Measurements from ENCODE around the gene MTHFD1L. TPM values are rescaled to one million over a fixed set of nuclear protein-coding genes. Genes with fewer than 3 reads are reported as not detected.

Gene MTHFD1L
- total RNA-seq, 1 donor from 2014 or later = 66.0 TPM

DNA sequence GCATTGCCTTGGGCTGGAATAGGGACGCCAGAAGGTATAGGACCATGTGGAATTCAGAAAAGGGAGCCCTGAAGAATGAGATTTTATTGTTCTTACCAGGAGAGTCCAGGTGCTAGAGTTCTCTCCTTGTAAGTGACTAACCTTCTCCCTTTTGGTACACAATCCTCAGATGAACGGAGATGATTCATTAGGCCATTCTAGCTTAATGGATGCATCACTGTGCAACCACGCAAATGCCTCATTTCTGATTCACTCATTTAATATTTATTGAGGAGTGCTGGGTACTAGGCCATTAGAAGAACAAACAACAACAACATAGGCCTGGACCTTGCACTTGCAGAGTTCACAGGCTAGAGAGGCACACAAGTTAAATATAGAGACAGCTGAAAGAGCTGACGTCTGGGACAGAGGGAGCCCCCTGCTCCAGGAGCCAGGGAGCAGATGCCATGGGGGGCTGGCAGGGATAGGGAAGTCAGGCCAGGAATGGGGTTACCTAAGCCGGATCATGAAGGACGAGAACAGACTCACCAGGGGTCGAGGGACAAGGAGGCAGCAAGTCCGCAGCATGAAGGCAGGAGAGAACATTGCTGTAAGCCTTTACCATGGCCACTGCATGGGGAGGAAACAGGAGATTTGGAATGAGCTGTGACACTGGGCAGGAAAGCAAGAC is 194.7 kb downstream of the MTHFD1L start:
- no peaks in the 10 kb centered on the region for H3K27me3 Mint-ChIP-seq (ENCODE audit: unreplicated experiment)
- no peak for DNase-seq (ENCODE audit: low spot score)
- no peak overlapping the region for H3K27ac Mint-ChIP-seq (ENCODE audit: unreplicated experiment)
- no peak for TF ChIP-seq CTCF (IDR thresholded peaks at IDR 0.05; ENCODE audit: unreplicated experiment)
- peaks cover 7% of the 10 kb centered on the region for H3K36me3 Mint-ChIP-seq (ENCODE audit: low read depth, unreplicated experiment)
- peaks cover 3% of the 10 kb centered on the region for H3K4me1 Mint-ChIP-seq (ENCODE audit: unreplicated experiment)
- no peak overlapping the region for H3K4me3 Mint-ChIP-seq (ENCODE audit: unreplicated experiment)
- H3K9me3 Mint-ChIP-seq (ENCODE audit: unreplicated experiment) = no peaks in the 10 kb centered on the region

- peaks cover 7% of the 10 kb centered on the region for H3K36me3 Mint-ChIP-seq (ENCODE audit: low read depth, unreplicated experiment)
- peaks cover 5% of the 10 kb centered on the region for H3K4me1 Mint-ChIP-seq (ENCODE audit: unreplicated experiment)
- TF ChIP-seq CTCF (IDR thresholded peaks at IDR 0.05; ENCODE audit: unreplicated experiment) = no peak
- H3K4me3 Mint-ChIP-seq (ENCODE audit: unreplicated experiment) = no peak overlapping the region
- no peak for DNase-seq (ENCODE audit: low spot score)
- H3K9me3 Mint-ChIP-seq (ENCODE audit: unreplicated experiment) = no peaks in the 10 kb centered on the region
- no peaks in the 10 kb centered on the region for H3K27me3 Mint-ChIP-seq (ENCODE audit: unreplicated experiment)
- no peak overlapping the region for H3K27ac Mint-ChIP-seq (ENCODE audit: unreplicated experiment)
Observed at GRCh38 chr6:151060766-151061531, 195.4 kb downstream of the MTHFD1L start.

DNA sequence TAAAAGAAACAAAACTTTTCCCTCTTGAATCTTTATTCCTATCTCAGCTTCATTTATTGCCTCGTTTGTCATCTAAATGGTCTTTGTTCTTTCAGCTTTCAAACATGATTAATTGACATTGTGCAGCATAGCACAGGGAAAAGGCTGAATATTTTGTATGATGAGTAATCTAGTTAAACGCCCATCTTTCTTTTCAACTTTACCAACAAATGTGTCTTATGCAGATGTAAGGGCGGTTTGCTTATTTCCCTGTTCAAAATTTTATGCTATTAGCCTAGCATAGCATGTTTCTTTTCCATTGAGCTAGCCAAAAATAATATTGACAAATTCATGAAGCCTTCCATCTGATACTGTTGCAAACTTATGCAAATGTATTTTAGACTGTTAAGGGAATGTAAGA is 197.8 kb downstream of the MTHFD1L start:
- Mint-ChIP-seq H3K9me3 (ENCODE audit: unreplicated experiment) (no peaks in the 10 kb centered on the region), H3K27ac (ENCODE audit: unreplicated experiment) (no peak overlapping the region), H3K36me3 (ENCODE audit: low read depth, unreplicated experiment) (peaks cover 7% of the 10 kb centered on the region), H3K4me3 (ENCODE audit: unreplicated experiment) (no peak overlapping the region), H3K4me1 (ENCODE audit: unreplicated experiment) (peaks cover 9% of the 10 kb centered on the region), H3K27me3 (ENCODE audit: unreplicated experiment) (no peaks in the 10 kb centered on the region)
- DNase-seq (ENCODE audit: low spot score) = no peak
- no peak for TF ChIP-seq CTCF (IDR thresholded peaks at IDR 0.05; ENCODE audit: unreplicated experiment)

GRCh38 chr6:151063842-151064647 is 198.5 kb downstream of the MTHFD1L start:
- Mint-ChIP-seq H3K27ac (ENCODE audit: unreplicated experiment) (no peak overlapping the region), H3K9me3 (ENCODE audit: unreplicated experiment) (no peaks in the 10 kb centered on the region), H3K4me1 (ENCODE audit: unreplicated experiment) (peaks cover 9% of the 10 kb centered on the region), H3K36me3 (ENCODE audit: low read depth, unreplicated experiment) (peaks cover 7% of the 10 kb centered on the region), H3K27me3 (ENCODE audit: unreplicated experiment) (no peaks in the 10 kb centered on the region), H3K4me3 (ENCODE audit: unreplicated experiment) (no peak overlapping the region)
- no peak for TF ChIP-seq CTCF (IDR thresholded peaks at IDR 0.05; ENCODE audit: unreplicated experiment)
- DNase-seq (ENCODE audit: low spot score) = no peak
